Activated T-helper 2 cell treated with anti-CD3 and anti-CD28 coated beads, Interferon-gamma antibody, Interleukin-2, Interleukin-4, amounts not matched to agents 10 μg/mL and 5 μg/mL and 100 μg/mL, durations not matched to agents 14 hours and 24 hours and 36 hours (primary cell): ENCODE results near the gene KIF26A. TPM values are rescaled to one million over a fixed set of nuclear protein-coding genes. Genes with fewer than 3 reads are reported as not detected.

Source experiments
- DNase-seq: peaks from one replicate; pipeline ENCODE4 v3.0.0; 2021; ENCODE audit warnings: low spot score
- H3K27ac Mint-ChIP-seq: one replicate; pipeline ENCODE4 v1.8.0; 2021; ENCODE audit warnings: mixed read lengths
- H3K27me3 Mint-ChIP-seq: one replicate; pipeline ENCODE4 v1.8.0; 2021; ENCODE audit warnings: low read depth, mixed read lengths
- H3K36me3 Mint-ChIP-seq: one replicate; pipeline ENCODE4 v1.8.0; 2021; ENCODE audit warnings: low read depth, mixed read lengths
- H3K4me1 Mint-ChIP-seq: one replicate; pipeline ENCODE4 v1.8.0; 2021; ENCODE audit warnings: low read depth, mixed read lengths
- H3K4me3 Mint-ChIP-seq: one replicate; pipeline ENCODE4 v1.8.0; 2021; ENCODE audit warnings: low read depth, mild to moderate bottlenecking, moderate library complexity, mixed read lengths
- H3K9me3 Mint-ChIP-seq: one replicate; pipeline ENCODE4 v1.8.0; 2021; ENCODE audit warnings: mixed read lengths
- intact Hi-C: fragments of 100-400 bp; cut with micrococcal nuclease; formaldehyde crosslinking; loops from one replicate; pipeline ENCODE4 v1.15.1; 2023
- total RNA-seq: library from RNA; stranded (reverse); gene quantifications from 2 replicates; pipeline ENCODE4 v1.2.3, GENCODE V29; 2022

The KIF26A gene
- total RNA-seq, 1 donor from 2014 or later: 0.34 TPM

GRCh38 chr14:104158827-104159798 is 20.7 kb downstream of the KIF26A start:
- Mint-ChIP-seq H3K27me3 (no peaks in the 10 kb centered on the region), H3K4me1 (no peaks in the 10 kb centered on the region), H3K36me3 (no peaks in the 10 kb centered on the region), H3K4me3 (no peak overlapping the region), H3K9me3 (no peaks in the 10 kb centered on the region), H3K27ac (no peak overlapping the region)
- intact Hi-C loops: no loop called here
- DNase-seq: no peak

DNA sequence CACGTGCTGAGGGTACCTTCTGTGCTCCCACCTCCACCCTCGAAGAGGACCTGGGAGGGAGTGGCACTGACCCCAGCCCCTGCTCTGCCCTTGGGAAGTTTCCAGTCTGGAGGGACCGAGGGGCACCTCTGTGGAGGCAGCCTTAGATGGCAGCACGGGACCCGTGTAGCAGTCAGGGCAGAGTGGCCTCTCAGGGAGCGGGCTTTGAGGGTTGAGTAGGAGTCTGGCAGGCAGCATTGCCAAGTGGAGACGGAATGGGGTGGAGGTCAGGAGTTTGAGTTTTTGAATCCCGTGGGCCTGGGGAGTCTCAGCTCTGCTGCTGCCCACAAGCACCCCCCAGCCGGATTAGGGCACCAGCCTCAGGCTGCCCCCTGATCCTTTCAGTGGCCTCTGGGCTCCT is 21.6 kb downstream of the KIF26A start:
- intact Hi-C loops: no loop called here
- no peak overlapping the region for H3K27ac Mint-ChIP-seq

GRCh38 chr14:104161602-104162367 is 23.4 kb downstream of the KIF26A start:
- H3K36me3 Mint-ChIP-seq: no peaks in the 10 kb centered on the region

More for the DNA sequence above, 21.6 kb downstream of the KIF26A start:
- DNase-seq: no peak
- H3K4me3 Mint-ChIP-seq: no peak overlapping the region
- no peaks in the 10 kb centered on the region for H3K36me3 Mint-ChIP-seq
- no peaks in the 10 kb centered on the region for H3K9me3 Mint-ChIP-seq
- no peaks in the 10 kb centered on the region for H3K27me3 Mint-ChIP-seq
- no peaks in the 10 kb centered on the region for H3K4me1 Mint-ChIP-seq

GRCh38 chr14:104162495-104162894 is 24.1 kb downstream of the KIF26A start:
- no peak overlapping the region for H3K4me3 Mint-ChIP-seq

More at GRCh38 chr14:104161602-104162367, 23.4 kb downstream of the KIF26A start:
- H3K4me1 Mint-ChIP-seq: no peaks in the 10 kb centered on the region
- H3K9me3 Mint-ChIP-seq: no peaks in the 10 kb centered on the region
- H3K27me3 Mint-ChIP-seq: no peaks in the 10 kb centered on the region
- intact Hi-C loops: no loop called here
- H3K4me3 Mint-ChIP-seq: no peak overlapping the region
- DNase-seq: no peak
- no peak overlapping the region for H3K27ac Mint-ChIP-seq

DNA sequence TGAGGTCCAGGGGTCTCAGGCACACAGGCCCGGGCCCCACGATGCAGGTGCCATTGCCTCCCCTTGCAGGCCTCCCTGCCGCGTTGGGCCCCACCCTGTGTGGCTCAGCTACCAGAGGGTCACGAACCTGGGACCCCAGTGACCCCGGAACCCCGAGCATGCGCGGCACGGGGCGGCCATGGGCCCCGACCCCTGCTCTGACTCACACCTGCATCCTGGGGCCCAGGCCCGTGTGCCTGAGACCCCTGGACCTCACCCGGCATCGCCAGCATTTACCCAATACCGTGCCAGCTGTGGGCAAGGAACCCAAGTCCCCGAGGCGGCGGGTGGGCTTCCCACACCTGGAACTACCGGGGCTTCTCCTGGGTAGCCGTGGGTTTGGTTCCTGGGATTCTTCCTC is 25.2 kb downstream of the KIF26A start:
- no peak for DNase-seq
- Mint-ChIP-seq H3K27me3 (no peaks in the 10 kb centered on the region), H3K27ac (no peak overlapping the region), H3K4me3 (no peak overlapping the region), H3K4me1 (no peaks in the 10 kb centered on the region), H3K9me3 (no peaks in the 10 kb centered on the region), H3K36me3 (no peaks in the 10 kb centered on the region)
- intact Hi-C loops: no loop called here

More at GRCh38 chr14:104162495-104162894, 24.1 kb downstream of the KIF26A start:
- no peak for DNase-seq
- Mint-ChIP-seq H3K27me3 (no peaks in the 10 kb centered on the region), H3K27ac (no peak overlapping the region), H3K4me1 (no peaks in the 10 kb centered on the region), H3K9me3 (no peaks in the 10 kb centered on the region), H3K36me3 (no peaks in the 10 kb centered on the region)
- intact Hi-C loops: no loop called here

DNA sequence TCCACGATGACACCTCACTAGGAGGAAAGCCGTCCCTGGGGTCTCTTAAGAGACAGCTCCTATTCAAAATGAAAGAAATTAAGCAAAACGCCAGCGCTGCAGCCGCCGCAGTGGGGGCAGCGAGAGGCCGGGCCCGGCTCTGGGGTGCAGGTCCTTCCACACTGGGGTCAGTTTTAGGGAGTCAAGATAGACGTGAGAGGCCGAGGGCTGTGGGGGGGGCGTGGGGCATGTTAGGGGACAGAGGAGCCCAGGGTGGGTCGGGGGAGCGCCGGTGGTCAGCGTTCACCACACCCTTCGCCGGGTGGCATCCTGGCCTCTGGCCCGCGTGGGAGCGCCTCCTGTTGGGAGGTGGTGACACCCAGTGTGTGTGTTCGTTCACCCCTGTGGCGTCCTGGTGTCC is 25.7 kb downstream of the KIF26A start:
- intact Hi-C loops: no loop called here
- no peaks in the 10 kb centered on the region for H3K9me3 Mint-ChIP-seq
- DNase-seq: no peak
- no peaks in the 10 kb centered on the region for H3K4me1 Mint-ChIP-seq
- no peak overlapping the region for H3K27ac Mint-ChIP-seq
- no peaks in the 10 kb centered on the region for H3K27me3 Mint-ChIP-seq
- no peak overlapping the region for H3K4me3 Mint-ChIP-seq
- no peaks in the 10 kb centered on the region for H3K36me3 Mint-ChIP-seq

- DNase-seq: no peak
- H3K27ac Mint-ChIP-seq: no peak overlapping the region
- intact Hi-C loops: no loop called here
- H3K36me3 Mint-ChIP-seq: no peaks in the 10 kb centered on the region
- no peaks in the 10 kb centered on the region for H3K9me3 Mint-ChIP-seq
- no peaks in the 10 kb centered on the region for H3K27me3 Mint-ChIP-seq
- H3K4me3 Mint-ChIP-seq: no peak overlapping the region
- no peaks in the 10 kb centered on the region for H3K4me1 Mint-ChIP-seq
These were observed 26.1 kb downstream of the KIF26A start for GRCh38 chr14:104164512-104164911.

GRCh38 chr14:104166698-104167097 is 28.3 kb downstream of the KIF26A start:
- Mint-ChIP-seq H3K36me3 (no peaks in the 10 kb centered on the region), H3K27me3 (no peaks in the 10 kb centered on the region), H3K4me1 (no peaks in the 10 kb centered on the region), H3K4me3 (no peak overlapping the region), H3K9me3 (no peaks in the 10 kb centered on the region), H3K27ac (no peak overlapping the region)
- DNase-seq: no peak
- intact Hi-C loops: no loop called here

DNA sequence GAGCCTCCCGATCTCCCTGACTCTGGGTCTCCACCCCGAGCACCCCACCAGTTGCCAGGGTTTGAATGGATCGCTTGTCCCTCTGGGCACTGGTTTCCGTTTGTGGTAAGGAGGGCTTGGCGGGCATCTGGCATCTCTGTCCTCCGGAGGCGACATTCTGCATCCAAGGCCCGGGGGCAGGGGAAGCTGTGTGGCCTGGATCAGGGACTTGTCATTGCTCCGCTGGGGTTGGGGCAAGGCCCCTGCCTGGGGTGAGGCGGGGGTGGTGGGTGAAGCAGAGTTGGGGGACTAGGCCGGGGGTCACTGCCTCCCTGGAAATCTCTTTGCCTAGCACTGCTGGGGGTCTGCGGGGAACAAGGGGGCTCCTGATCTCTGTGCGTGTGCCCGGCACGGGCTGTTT is 30.2 kb downstream of the KIF26A start:
- no peaks in the 10 kb centered on the region for H3K27me3 Mint-ChIP-seq
- no peaks in the 10 kb centered on the region for H3K4me1 Mint-ChIP-seq
- no peak overlapping the region for H3K4me3 Mint-ChIP-seq
- H3K36me3 Mint-ChIP-seq: no peaks in the 10 kb centered on the region
- intact Hi-C loops: no loop called here
- no peaks in the 10 kb centered on the region for H3K9me3 Mint-ChIP-seq
- H3K27ac Mint-ChIP-seq: no peak overlapping the region
- DNase-seq: no peak

GRCh38 chr14:104169005-104169698 is 30.8 kb downstream of the KIF26A start:
- no peak for DNase-seq
- H3K4me3 Mint-ChIP-seq: no peak overlapping the region
- intact Hi-C loops: no loop called here
- H3K36me3 Mint-ChIP-seq: no peaks in the 10 kb centered on the region
- no peak overlapping the region for H3K27ac Mint-ChIP-seq
- no peaks in the 10 kb centered on the region for H3K9me3 Mint-ChIP-seq
- no peaks in the 10 kb centered on the region for H3K27me3 Mint-ChIP-seq
- no peaks in the 10 kb centered on the region for H3K4me1 Mint-ChIP-seq

- no peak for DNase-seq
- Mint-ChIP-seq H3K4me1 (no peaks in the 10 kb centered on the region), H3K27ac (no peak overlapping the region), H3K4me3 (no peak overlapping the region), H3K36me3 (no peaks in the 10 kb centered on the region), H3K9me3 (no peaks in the 10 kb centered on the region), H3K27me3 (no peaks in the 10 kb centered on the region)
- intact Hi-C loops: no loop called here
These were observed 31.5 kb downstream of the KIF26A start for GRCh38 chr14:104169699-104170479.

GRCh38 chr14:104171029-104171697 is 32.8 kb downstream of the KIF26A start:
- Mint-ChIP-seq H3K4me1 (no peaks in the 10 kb centered on the region), H3K27ac (no peak overlapping the region), H3K9me3 (no peaks in the 10 kb centered on the region), H3K36me3 (no peaks in the 10 kb centered on the region), H3K27me3 (no peaks in the 10 kb centered on the region), H3K4me3 (no peak overlapping the region)
- DNase-seq: no peak
- intact Hi-C loops: no loop called here
